B cell (primary cell): ENCODE results near the gene SPTLC2. TPM values are rescaled to one million over a fixed set of nuclear protein-coding genes. Genes with fewer than 3 reads are reported as not detected.
"Not testable (repeated sequence)": the region's sequence is repeated elsewhere in the genome, so short reads cannot be mapped to it uniquely, and the experiment has no call there.

Experiments
- ATAC-seq: fragments of 200-7000 bp; cut with Tn5 transposase; one replicate; pipeline ENCODE4 v1.10.0; 2021; ENCODE audit warnings: low read depth, mild to moderate bottlenecking, moderate number of reproducible peaks, moderate library complexity
- CTCF ChIA-PET: fragments of 350-600 bp; sonication (Branson Sonifier 250); formaldehyde crosslinking; loops from one replicate; lab custom pipeline; 2021; ENCODE audit warnings: antibody characterized with exemption, inconsistent platforms; lab: Charles Lee
- POLR2A ChIA-PET: fragments of 350-600 bp; sonication (Branson Sonifier 250); formaldehyde crosslinking; loops from one replicate; lab custom pipeline; 2021; ENCODE audit warnings: antibody characterized with exemption; lab: Charles Lee
- DNase-seq: peaks from one replicate; pipeline ENCODE4 v3.0.0; 2013
- H2AFZ ChIP-seq: 2 replicates; pipeline ENCODE4 v1.6.1; 2012; ENCODE audit warnings: mild to moderate bottlenecking, low read depth, low read length; ENCODE audit not compliant: insufficient read depth, poor library complexity, severe bottlenecking
- H3K27ac ChIP-seq, 2 donors: 1 replicate in 1 of 2; 2 replicates in 1 of 2; pipeline ENCODE4 v1.5.1; 2012 to 2013; ENCODE audit warnings: low read length in 2 of 2, mild to moderate bottlenecking in 2 of 2, moderate library complexity in 1 of 2
- H3K27me3 ChIP-seq, 4 experiments: fragments of 200-600 bp in 1 of 4; sonication (generic) in 1 of 4; replicated peaks in 1 of 4; 1 replicate in 2 of 4; 2 replicates in 2 of 4; pipeline versions ENCODE4 v1.6.1 to v1.7.0; 2013 to 2016; ENCODE audit warnings: low read length in 3 of 4, mild to moderate bottlenecking in 2 of 4, mixed read lengths in 1 of 4, moderate library complexity in 1 of 4; ENCODE audit not compliant: insufficient read depth in 4 of 4, control insufficient read depth in 3 of 4; ENCODE audit errors: control extremely low read depth in 1 of 4
- H3K36me3 ChIP-seq, 2 experiments: replicated peaks in 1 of 2; 1 replicate in 1 of 2; 2 replicates in 1 of 2; pipeline versions ENCODE4 v1.6.1 to v1.7.1; 2013; ENCODE audit warnings: low read length in 1 of 2; ENCODE audit not compliant: insufficient read depth in 2 of 2, control insufficient read depth in 1 of 2; ENCODE audit errors: control extremely low read depth in 1 of 2, extremely low read depth in 1 of 2
- H3K4me1 ChIP-seq, 2 donors: fragments of 200-600 bp in 1 of 2; sonication (generic) in 1 of 2; 1 replicate in 1 of 2; 2 replicates in 1 of 2; pipeline versions ENCODE4 v1.5.1 to v1.6.1; 2013 to 2017; ENCODE audit warnings: low read length in 2 of 2; ENCODE audit not compliant: control insufficient read depth in 2 of 2, insufficient read depth in 2 of 2
- H3K4me2 ChIP-seq: replicated peaks from 2 replicates; pipeline ENCODE3; 2012; ENCODE audit warnings: mild to moderate bottlenecking, low read depth, low read length; ENCODE audit not compliant: poor library complexity, severe bottlenecking
- H3K4me3 ChIP-seq, 5 experiments: fragments of 200-600 bp in 1 of 5; sonication (generic) in 1 of 5; 1 replicate in 3 of 5; 2 replicates in 2 of 5; pipeline versions ENCODE4 v1.5.1 to v1.7.0; 2011 to 2016; ENCODE audit warnings: low read length in 4 of 5, mild to moderate bottlenecking in 4 of 5, low read depth in 2 of 5, control low read depth in 1 of 5, moderate library complexity in 1 of 5; ENCODE audit not compliant: insufficient read depth in 1 of 5; ENCODE audit errors: control extremely low read depth in 1 of 5, extremely low read depth in 1 of 5
- H3K79me2 ChIP-seq: fragments of 200-600 bp; sonication (generic); one replicate; pipeline ENCODE4 v1.6.0; 2016; ENCODE audit warnings: low read length; ENCODE audit not compliant: control insufficient read depth, insufficient read depth
- H3K9ac ChIP-seq: fragments of 200-600 bp; sonication (generic); 2 replicates; pipeline ENCODE4 v1.6.1; 2017; ENCODE audit warnings: mild to moderate bottlenecking, low read length, moderate library complexity
- H3K9me3 ChIP-seq, 3 donors: one replicate each; pipeline versions ENCODE4 v1.6.1 to v1.7.1; 2013; ENCODE audit warnings: low read length in 2 of 3; ENCODE audit not compliant: control insufficient read depth in 2 of 3, insufficient read depth in 1 of 3; ENCODE audit errors: control extremely low read depth in 1 of 3
- H4K20me1 ChIP-seq: 2 replicates; pipeline ENCODE4 v1.6.0; 2012; ENCODE audit warnings: mild to moderate bottlenecking, low read length; ENCODE audit not compliant: insufficient read depth, control insufficient read depth, poor library complexity, severe bottlenecking
- H3K27ac Mint-ChIP-seq: one replicate; pipeline ENCODE4 v1.8.0; 2021; ENCODE audit warnings: mixed read lengths
- H3K27me3 Mint-ChIP-seq: one replicate; pipeline ENCODE4 v1.8.0; 2021; ENCODE audit warnings: mixed read lengths
- H3K4me1 Mint-ChIP-seq: one replicate; pipeline ENCODE4 v1.8.0; 2021; ENCODE audit warnings: mixed read lengths
- H3K4me3 Mint-ChIP-seq: one replicate; pipeline ENCODE4 v1.8.0; 2021; ENCODE audit warnings: mixed read lengths
- H3K9me3 Mint-ChIP-seq: one replicate; pipeline ENCODE4 v1.8.0; 2022; ENCODE audit warnings: mixed read lengths; ENCODE audit not compliant: insufficient read depth
- EZH2 ChIP-seq: IDR thresholded peaks from 2 replicates; pipeline ENCODE4 v1.6.1; 2012; ENCODE audit warnings: borderline replicate concordance, low read depth, mild to moderate bottlenecking, moderate library complexity, low read length; ENCODE audit not compliant: insufficient read depth, poor library complexity, severe bottlenecking
- WGBS: methylation state at CpG from one replicate; pipeline ENCODE4 v1.1.5; 2013; ENCODE audit warnings: missing lambda C conversion rate; ENCODE audit not compliant: insufficient coverage; 5-methylcytosine and 5-hydroxymethylcytosine counted together
- intact Hi-C: fragments of 100-400 bp; cut with micrococcal nuclease; formaldehyde crosslinking; loops from one replicate; pipeline ENCODE4 v1.10.0; 2022
- polyA plus RNA-seq: library from polyadenylated mRNA; depleted of rRNA; stranded (reverse); fragments of >200 nt; gene quantifications from 2 replicates; pipeline ENCODE4 v1.2.3, GENCODE V29; 2012
- total RNA-seq, 2 donors: library from RNA; stranded (reverse); fragments of 120-200 nt in 1 of 2; gene quantifications; 1 replicate in 1 of 2; 2 replicates in 1 of 2; pipeline versions ENCODE4 v1.2.3 to v1.2.4, GENCODE V29; 2013 to 2022
- TF ChIP-seq, protein P1 (sequence below): fragments of 200-600 bp; IDR thresholded peaks from one replicate; pipeline ENCODE4 v1.8.0; 2022; ENCODE audit warnings: antibody characterized with exemption, mild to moderate bottlenecking

The SPTLC2 gene
- total and polyA plus RNA-seq, 2 donors (not counting 1 experiment from before 2014, with no cell fraction given) = 9.4 to 41.4 TPM

DNA sequence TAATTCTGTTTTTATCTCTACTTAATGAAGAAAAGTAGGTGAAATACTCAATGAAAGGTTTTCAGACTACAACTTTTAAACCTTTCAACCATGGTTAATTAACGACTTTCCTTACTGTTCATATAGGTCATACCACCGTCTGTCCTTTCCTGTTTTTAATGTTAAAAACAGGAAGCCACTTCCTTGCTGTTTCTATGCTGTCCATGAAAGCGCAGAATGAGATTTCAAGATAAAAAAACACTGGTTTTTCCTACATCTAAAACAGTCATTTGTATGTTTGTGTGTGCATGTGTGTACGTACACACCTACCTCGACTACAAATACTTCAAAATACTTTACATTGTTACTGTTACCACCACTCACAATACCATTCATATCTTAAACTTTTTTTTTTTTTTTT lies 27.3 kb downstream of the SPTLC2 start:
- no peaks in the 10 kb centered on the region for H3K27me3 ChIP-seq
- H2AFZ ChIP-seq = no peak overlapping the region
- Mint-ChIP-seq H3K4me3 (peak overlapping the region; percentile 81), H3K4me1 (peaks cover 75% of the 10 kb centered on the region), H3K27ac (peak overlapping the region; percentile 89), H3K27me3 (no peaks in the 10 kb centered on the region), H3K9me3 (no peaks in the 10 kb centered on the region)
- ChIA-PET CTCF (interaction anchor here (0.7 kb wide), 1 partner anchor 19 kb away, joined by 4 read pairs; no protein-coding TSS in a partner anchor), POLR2A (interaction anchor here (0.5 to 0.7 kb wide), 2 partner anchors 104 to 499 kb away, joined by 3 to 10 read pairs; no protein-coding TSS in a partner anchor)
- H3K4me3 ChIP-seq = no peak overlapping the region
- TF ChIP-seq, protein P1, sequence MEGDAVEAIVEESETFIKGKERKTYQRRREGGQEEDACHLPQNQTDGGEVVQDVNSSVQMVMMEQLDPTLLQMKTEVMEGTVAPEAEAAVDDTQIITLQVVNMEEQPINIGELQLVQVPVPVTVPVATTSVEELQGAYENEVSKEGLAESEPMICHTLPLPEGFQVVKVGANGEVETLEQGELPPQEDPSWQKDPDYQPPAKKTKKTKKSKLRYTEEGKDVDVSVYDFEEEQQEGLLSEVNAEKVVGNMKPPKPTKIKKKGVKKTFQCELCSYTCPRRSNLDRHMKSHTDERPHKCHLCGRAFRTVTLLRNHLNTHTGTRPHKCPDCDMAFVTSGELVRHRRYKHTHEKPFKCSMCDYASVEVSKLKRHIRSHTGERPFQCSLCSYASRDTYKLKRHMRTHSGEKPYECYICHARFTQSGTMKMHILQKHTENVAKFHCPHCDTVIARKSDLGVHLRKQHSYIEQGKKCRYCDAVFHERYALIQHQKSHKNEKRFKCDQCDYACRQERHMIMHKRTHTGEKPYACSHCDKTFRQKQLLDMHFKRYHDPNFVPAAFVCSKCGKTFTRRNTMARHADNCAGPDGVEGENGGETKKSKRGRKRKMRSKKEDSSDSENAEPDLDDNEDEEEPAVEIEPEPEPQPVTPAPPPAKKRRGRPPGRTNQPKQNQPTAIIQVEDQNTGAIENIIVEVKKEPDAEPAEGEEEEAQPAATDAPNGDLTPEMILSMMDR = no peak
- TF ChIP-seq EZH2 = no peak
- H3K79me2 ChIP-seq = peaks cover 86% of the 10 kb centered on the region
- H3K36me3 ChIP-seq = peaks cover 0 to 1% of the 10 kb centered on the region in 2 experiments
- peak overlapping the region; percentile 45 for H3K9ac ChIP-seq
- intact Hi-C loops = no loop called here
- H3K9me3 ChIP-seq = no peaks in the 10 kb centered on the region
- peaks cover 8% of the 10 kb centered on the region for H4K20me1 ChIP-seq
- ATAC-seq (no peak), DNase-seq (peak; percentile 29)
- 0% methylated on average over 1 of the region's 5 CpGs for WGBS
- H3K4me1 ChIP-seq = peaks cover 72 to 76% of the 10 kb centered on the region in 2 donors
- H3K4me2 ChIP-seq = peak overlapping the region; percentile 64
- peak overlapping the region; percentile 43 to 95 for H3K27ac ChIP-seq

DNA sequence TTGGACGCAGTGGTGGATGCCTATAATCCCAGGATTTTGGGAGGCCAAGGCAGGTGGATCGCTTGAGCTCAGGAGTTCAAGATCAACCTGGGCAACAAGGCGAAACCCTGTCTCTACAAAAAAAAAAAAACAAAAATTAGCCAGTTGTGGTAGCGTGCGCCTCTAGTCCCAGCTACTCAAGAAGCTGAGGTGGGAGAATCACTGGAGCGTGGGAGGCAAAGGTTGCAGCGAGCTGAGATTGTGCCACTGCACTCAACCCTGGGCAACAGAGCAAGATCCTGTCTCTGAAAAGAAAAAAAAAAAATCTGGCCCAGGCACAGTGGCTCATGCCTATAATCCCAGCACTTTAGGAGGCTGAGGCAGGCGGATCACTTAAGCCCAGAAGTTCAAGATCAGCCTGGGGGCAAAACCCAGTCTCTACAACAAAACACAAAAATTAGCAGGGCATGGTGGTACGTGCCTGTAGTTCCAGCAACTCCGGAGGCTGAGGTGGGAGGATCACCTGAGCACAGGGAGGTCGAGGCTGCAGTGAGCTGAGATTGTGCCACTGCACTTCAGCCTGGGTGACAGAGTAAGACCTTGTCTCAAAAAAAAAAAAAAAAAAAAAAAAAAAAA lies 27.9 kb downstream of the SPTLC2 start:
- Histone ChIP-seq H3K79me2 (peaks cover 92% of the 10 kb centered on the region), H3K4me1 (peaks cover 66 to 70% of the 10 kb centered on the region in 2 donors), H3K27ac (peak overlapping the region; percentile 43 to 95), H3K9ac (peak overlapping the region; percentile 2), H2AFZ (peak overlapping the region; percentile 11), H3K4me2 (peak overlapping the region; percentile 64), H3K4me3 (peak overlapping the region in 1 of 5 experiments; percentile 6)
- H3K36me3 ChIP-seq, H4K20me1 ChIP-seq, H3K9me3 ChIP-seq, H3K9me3 Mint-ChIP-seq, H3K27me3 Mint-ChIP-seq, H3K27me3 ChIP-seq, intact Hi-C loops: not testable (repeated sequence)
- peak overlapping the region; percentile 81 for H3K27ac Mint-ChIP-seq
- H3K4me3 Mint-ChIP-seq = peak overlapping the region; percentile 57
- WGBS = 38% methylated on average over 5 of the region's 11 CpGs
- peak; percentile 47 for DNase-seq
- H3K4me1 Mint-ChIP-seq = peaks cover 71% of the 10 kb centered on the region
- ATAC-seq = peak; percentile 62
- ChIA-PET POLR2A (interaction anchor here (0.7 kb wide), 1 partner anchor 17 kb away, joined by 3 read pairs; no protein-coding TSS in a partner anchor), CTCF (interaction anchor here (0.7 to 1.2 kb wide), 2 partner anchors 15 to 129 kb away, joined by 3 to 4 read pairs; no protein-coding TSS in a partner anchor)
